K562 (cell line): ENCODE measurements around the gene APLF. TPM values are rescaled to one million over a fixed set of nuclear protein-coding genes. Genes with fewer than 3 reads are reported as not detected.

Source experiments
- ARID2 ChIP-seq: fragments of 450-650 bp; IDR thresholded peaks from 2 replicates; pipeline ENCODE4 v1.6.1; 2017; ENCODE audit warnings: antibody characterized with exemption, mild to moderate bottlenecking
- ATF1 ChIP-seq, 2 experiments: fragments of 450-650 bp in 1 of 2; IDR thresholded peaks; 2 replicates each; pipeline ENCODE4 v1.6.1; 2016; ENCODE audit warnings: missing compliant biosample characterization in 1 of 2, missing genetic modification characterization in 1 of 2
- BRD9 ChIP-seq: fragments of 450-650 bp; IDR thresholded peaks from 2 replicates; pipeline ENCODE4 v1.6.1; 2018; ENCODE audit warnings: low read depth; ENCODE audit not compliant: partially characterized antibody
- E2F4 ChIP-seq: sonication (generic); formaldehyde crosslinking; IDR thresholded peaks from 2 replicates; pipeline ENCODE4 v1.8.0; 2022; ENCODE audit warnings: mild to moderate bottlenecking, low read depth, missing genetic modification reagents
- EP300 ChIP-seq: IDR thresholded peaks from 2 replicates; pipeline ENCODE4 v1.6.1; 2012; ENCODE audit warnings: low read length, improper control_type of control experiment
- IRF9 ChIP-seq: fragments of 450-650 bp; IDR thresholded peaks from 2 replicates; pipeline ENCODE4 v1.6.1; 2016; ENCODE audit warnings: missing biosample characterization, missing genetic modification characterization
- KHSRP ChIP-seq: fragments of 450-650 bp; IDR thresholded peaks from 2 replicates; pipeline ENCODE4 v1.6.1; 2017
- KLF1 ChIP-seq: fragments of 450-650 bp; IDR thresholded peaks from 2 replicates; pipeline ENCODE4 v1.6.1; 2016; ENCODE audit warnings: missing genetic modification characterization, missing compliant biosample characterization
- PHB ChIP-seq: fragments of 250-450 bp; sonication (Bioruptor Pico); IDR thresholded peaks from 2 replicates; pipeline ENCODE4 v1.5.0; 2021
- PHF8 ChIP-seq: fragments of 200-600 bp; sonication (generic); IDR thresholded peaks from 2 replicates; pipeline ENCODE4 v1.6.1; 2012; ENCODE audit warnings: mixed run types, mild to moderate bottlenecking, inconsistent platforms, low read length, moderate library complexity, borderline replicate concordance
- RBM39 ChIP-seq: fragments of 200-400 bp; formaldehyde crosslinking; optimal IDR thresholded peaks from 2 replicates; pipeline ENCODE3; 2018; ENCODE audit warnings: low read depth, low read length
- SAFB ChIP-seq: fragments of 200-400 bp; formaldehyde crosslinking; IDR thresholded peaks from 2 replicates; pipeline ENCODE4 v1.6.1; 2017; ENCODE audit warnings: low read depth, low read length, borderline replicate concordance
- SLC30A9 ChIP-seq: fragments of 250-450 bp; sonication (Bioruptor Pico); IDR thresholded peaks from 2 replicates; pipeline ENCODE4 v1.8.0; 2022; ENCODE audit warnings: mild to moderate bottlenecking, moderate library complexity
- SMARCB1 ChIP-seq: IDR thresholded peaks from 2 replicates; pipeline ENCODE4 v1.6.1; 2011; ENCODE audit warnings: improper control_type of control experiment, low read depth; ENCODE audit not compliant: insufficient read length
- TCF7L2 ChIP-seq: fragments of 150-350 bp; IDR thresholded peaks from 2 replicates; pipeline ENCODE4 v1.6.1; 2016; ENCODE audit warnings: low read depth, mild to moderate bottlenecking, low read length, moderate library complexity
- XRCC3 ChIP-seq: fragments of 450-650 bp; IDR thresholded peaks from 2 replicates; pipeline ENCODE4 v1.6.1; 2017; ENCODE audit warnings: mild to moderate bottlenecking, moderate library complexity
- ZBTB7A ChIP-seq: IDR thresholded peaks from 2 replicates; pipeline ENCODE4 v1.6.1; 2011; ENCODE audit warnings: low read depth, mild to moderate bottlenecking, low read length, moderate library complexity, borderline replicate concordance; ENCODE audit not compliant: control insufficient read depth
- ZNF318 ChIP-seq, 2 experiments: fragments of 450-650 bp; IDR thresholded peaks; 2 replicates each; pipeline ENCODE4 v1.6.1; 2016; ENCODE audit warnings: mild to moderate bottlenecking in 2 of 2, borderline replicate concordance in 1 of 2, low read depth in 1 of 2, moderate library complexity in 1 of 2
- ZNF766 ChIP-seq: fragments of 200-800 bp; sonication (Bioruptor generic); conservative IDR thresholded peaks from 2 replicates; pipeline ENCODE4 v1.6.1; 2016; ENCODE audit warnings: missing genetic modification characterization, missing compliant biosample characterization
- polyA plus RNA-seq, 8 experiments: library from polyadenylated mRNA; depleted of rRNA in 4 of 8; stranded (reverse) in 5 of 8; unstranded in 3 of 8; fragments of >200 nt; fragmentation: Nextera tagmentation in 2 of 8; fragmentation: Illumina TruSeq in 1 of 8; extraction: Ambion mirVana in 2 of 8; extraction: Trizol in 1 of 8; gene quantifications; 2 replicates each; pipeline versions ENCODE4 v1.2.1 to v1.2.3, GENCODE V29; 2011 to 2014; ENCODE audit warnings: inconsistent platforms in 1 of 8, missing spikeins in 1 of 8
- total RNA-seq, 7 experiments: library from RNA; depleted of rRNA in 6 of 7; stranded (reverse); fragments of >200 nt in 6 of 7; fragmentation: Illumina TruSeq in 2 of 7; extraction: Trizol in 2 of 7; gene quantifications; 2 replicates each; pipeline versions ENCODE4 v1.2.1 to v1.2.3, GENCODE V29; 2011 to 2021; ENCODE audit warnings: low replicate concordance in 1 of 7

Gene APLF
- total and polyA plus RNA-seq, 9 of the 15 experiments (the other 6 are each of a cell fraction or from before 2014, with no cell fraction given), result 0.07 to 1.1 (median 0.71) TPM

- TF ChIP-seq EP300 (peak; percentile 95), KHSRP (no peak), XRCC3 (no peak), PHB (CRISPR knock-in tag) (no peak), SMARCB1 (no peak), RBM39 (no peak), E2F4 (CRISPR knock-in tag) (no peak), TCF7L2 (no peak), IRF9 (tag) (peak; percentile 99), ARID2 (no peak), BRD9 (peak; percentile 83), SAFB (no peak), ATF1 (CRISPR knock-in tag; IDR thresholded peaks at IDR 0.05) (no peak), ATF1 (tag; IDR thresholded peaks at IDR 0.05) (peak; percentile 53), ZNF318 (IDR thresholded peaks at IDR 0.05; ENCODE audit: borderline replicate concordance in 1 of 2, low read depth in 1 of 2) (peak; percentile 90 to 96), PHF8 (no peak), SLC30A9 (CRISPR knock-in tag) (no peak), KLF1 (tag) (no peak), ZBTB7A (no peak), ZNF766 (CRISPR knock-in tag) (peak; percentile 90)
Measured at GRCh38 chr2:68420254-68420910, 47.0 kb upstream of the APLF start (continued).
